Cardiac fibroblast (primary cell): ENCODE results near the gene GCH1.

ENCODE experiments used
- DNase-seq, 2 donors: peaks; one replicate each; pipeline versions ENCODE4 v3.0.0 to v3.0.0-alpha.2; 2010; ENCODE audit warnings: low read depth in 2 of 2
- H3K4me3 ChIP-seq, 2 donors: replicated peaks in 1 of 2; 1 replicate in 1 of 2; 2 replicates in 1 of 2; pipeline ENCODE4 v1.5.1; 2011; ENCODE audit warnings: low read depth in 2 of 2, low read length in 2 of 2, mild to moderate bottlenecking in 2 of 2, moderate library complexity in 1 of 2
- CTCF ChIP-seq: IDR thresholded peaks from one replicate; pipeline ENCODE4 v1.5.1; 2011; ENCODE audit warnings: low read depth, mild to moderate bottlenecking, low read length, inconsistent platforms

GCH1 gene

GRCh38 chr14:54848910-54849309, 53.7 kb downstream of the GCH1 start:
- H3K4me3 ChIP-seq = no peak overlapping the region
- DNase-seq = no peak
- no peak for TF ChIP-seq CTCF

GRCh38 chr14:54845641-54846040, 57.0 kb downstream of the GCH1 start:
- peak in 1 of 2 donors; percentile 37 for DNase-seq
- no peak overlapping the region for H3K4me3 ChIP-seq
- no peak for TF ChIP-seq CTCF

GRCh38 chr14:54844479-54844878, 58.1 kb downstream of the GCH1 start:
- no peak for DNase-seq
- H3K4me3 ChIP-seq = no peak overlapping the region
- TF ChIP-seq CTCF = no peak

GRCh38 chr14:54840798-54841197, 61.8 kb downstream of the GCH1 start:
- no peak overlapping the region for H3K4me3 ChIP-seq
- no peak for DNase-seq
- no peak for TF ChIP-seq CTCF

GRCh38 chr14:54840336-54840735, 62.3 kb downstream of the GCH1 start:
- DNase-seq = no peak
- TF ChIP-seq CTCF = no peak
- no peak overlapping the region for H3K4me3 ChIP-seq

- peak; percentile 43 to 71 for DNase-seq
- H3K4me3 ChIP-seq = no peak overlapping the region
- TF ChIP-seq CTCF = no peak
Measured at GRCh38 chr14:54839701-54840119, 62.9 kb downstream of the GCH1 start.

- no peak overlapping the region for H3K4me3 ChIP-seq
- no peak for TF ChIP-seq CTCF
- DNase-seq = no peak
Measured at GRCh38 chr14:54838931-54839512, 63.6 kb downstream of the GCH1 start.
